GM12878 (cell line): ENCODE data around the gene SLC25A17. TPM values are rescaled to one million over a fixed set of nuclear protein-coding genes. Genes with fewer than 3 reads are reported as not detected.
"Not testable (repeated sequence)": the region's sequence is repeated elsewhere in the genome, so short reads cannot be mapped to it uniquely, and the experiment has no call there.

Source experiments
- ATAC-seq: fragments of 200-7000 bp; cut with Tn5 transposase; 3 replicates; pipeline ENCODE4 v1.9.1; 2020; ENCODE audit warnings: mild to moderate bottlenecking, moderate library complexity
- BruUV-seq: library from RNA; stranded (reverse); fragments of 400-500 nt; replicated peaks from 2 replicates; lab custom pipeline; 2021; lab: Mats Ljungman, UMichigan
- CTCF ChIA-PET: fragments of 300-600 bp; sonication (Branson Sonifier 250); formaldehyde crosslinking; extraction: SDS; loops from one replicate; lab custom pipeline; 2021; ENCODE audit warnings: inconsistent platforms; lab: Yijun Ruan, JAX
- POLR2A ChIA-PET: fragments of 350-600 bp; formaldehyde crosslinking; extraction: SDS; loops from one replicate; lab custom pipeline; 2021; ENCODE audit warnings: inconsistent platforms; lab: Charles Lee
- RAD21 ChIA-PET: fragments of 300-600 bp; sonication (Branson Sonifier 250); formaldehyde crosslinking; loops from one replicate; lab custom pipeline; 2023; ENCODE audit warnings: antibody characterized with exemption; ENCODE audit not compliant: unreplicated experiment; lab: Charles Lee
- SMC1A ChIA-PET: fragments of 300-600 bp; sonication (Branson Sonifier 250); formaldehyde crosslinking; loops from one replicate; lab custom pipeline; 2023; ENCODE audit not compliant: unreplicated experiment, uncharacterized antibody; lab: Charles Lee
- DNase-seq: peaks from one replicate; pipeline ENCODE4 v3.0.0-alpha.2; 2011; ENCODE audit warnings: low read depth, low spot score
- FAIRE-seq: peaks from 3 replicates; lab custom pipeline; 2011; peaks lifted over from hg19 to GRCh38; lab: Jason Lieb, UNC
- H2AFZ ChIP-seq: 2 replicates; pipeline ENCODE4 v1.6.0; 2011; ENCODE audit warnings: low read depth, low read length, control low read depth; ENCODE audit not compliant: control insufficient read depth
- H3K27ac ChIP-seq: 2 replicates; pipeline ENCODE4 v1.5.1; 2011; ENCODE audit warnings: control low read depth; ENCODE audit not compliant: control insufficient read depth, insufficient read depth
- H3K27me3 ChIP-seq, 2 experiments: replicated peaks in 1 of 2; 2 replicates each; pipeline versions ENCODE4 v1.6.0 to v1.6.1; 2011; ENCODE audit warnings: low read length in 1 of 2; ENCODE audit not compliant: control insufficient read depth in 2 of 2, insufficient read depth in 2 of 2
- H3K36me3 ChIP-seq, 2 experiments: 2 replicates each; pipeline ENCODE4 v1.5.1; 2011; ENCODE audit warnings: low read length in 1 of 2; ENCODE audit not compliant: control insufficient read depth in 2 of 2, insufficient read depth in 2 of 2
- H3K4me1 ChIP-seq: 2 replicates; pipeline ENCODE4 v1.6.1; 2011; ENCODE audit warnings: mild to moderate bottlenecking, low read length, moderate library complexity, mixed read lengths; ENCODE audit not compliant: control insufficient read depth, insufficient read depth
- H3K4me2 ChIP-seq: 2 replicates; pipeline ENCODE4 v1.6.0; 2011; ENCODE audit warnings: control low read depth; ENCODE audit not compliant: control insufficient read depth, insufficient read depth
- H3K4me3 ChIP-seq: fragments of 200-600 bp; sonication (generic); 2 replicates; pipeline ENCODE4 v1.5.1; 2016
- H3K79me2 ChIP-seq: 2 replicates; pipeline ENCODE4 v1.6.0; 2011; ENCODE audit warnings: low read length; ENCODE audit not compliant: control insufficient read depth, insufficient read depth
- H3K9ac ChIP-seq: 2 replicates; pipeline ENCODE4 v1.8.0; 2011; ENCODE audit warnings: low read length, control low read depth, mixed read lengths; ENCODE audit not compliant: control insufficient read depth, insufficient read depth
- H3K9me3 ChIP-seq: replicated peaks from 3 replicates; pipeline ENCODE4 v1.5.1; 2011; ENCODE audit warnings: mild to moderate bottlenecking, low read length; ENCODE audit not compliant: control insufficient read depth, insufficient read depth
- H4K20me1 ChIP-seq: 2 replicates; pipeline ENCODE4 v1.6.0; 2011; ENCODE audit not compliant: control insufficient read depth, insufficient read depth
- ATF2 ChIP-seq: IDR thresholded peaks from 2 replicates; pipeline ENCODE4 v1.6.1; 2012; ENCODE audit warnings: low read length, inconsistent platforms
- ATF3 ChIP-seq: IDR thresholded peaks from 2 replicates; pipeline ENCODE4 v1.6.1; 2011; ENCODE audit warnings: low read depth, mild to moderate bottlenecking, low read length, moderate library complexity, borderline replicate concordance; ENCODE audit errors: extremely low read depth
- ATF7 ChIP-seq: fragments of 450-650 bp; IDR thresholded peaks from 2 replicates; pipeline ENCODE4 v1.6.1; 2016; ENCODE audit warnings: low read depth, mild to moderate bottlenecking
- CHD1 ChIP-seq: IDR thresholded peaks from 2 replicates; pipeline ENCODE4 v1.6.1; 2012; ENCODE audit warnings: low read depth, low read length, improper control_type of control experiment
- CHD2 ChIP-seq: IDR thresholded peaks from 2 replicates; pipeline ENCODE4 v1.6.1; 2011; ENCODE audit warnings: low read depth, low read length, improper control_type of control experiment, borderline replicate concordance
- DPF2 ChIP-seq: fragments of 450-650 bp; IDR thresholded peaks from 2 replicates; pipeline ENCODE4 v1.6.1; 2017; ENCODE audit warnings: mild to moderate bottlenecking
- EED ChIP-seq: sonication (generic); IDR thresholded peaks from 2 replicates; pipeline ENCODE4 v1.6.1; 2016; ENCODE audit warnings: antibody characterized with exemption, low read depth
- ELK1 ChIP-seq: IDR thresholded peaks from 2 replicates; pipeline ENCODE4 v1.6.1; 2012; ENCODE audit warnings: low read depth, low read length, improper control_type of control experiment
- HDAC2 ChIP-seq: fragments of 200-600 bp; sonication (generic); IDR thresholded peaks from 2 replicates; pipeline ENCODE4 v1.6.1; 2017
- JUNB ChIP-seq: IDR thresholded peaks from 2 replicates; pipeline ENCODE4 v1.6.1; 2016; ENCODE audit warnings: antibody characterized with exemption, mild to moderate bottlenecking
- MYB ChIP-seq: fragments of 150-350 bp; IDR thresholded peaks from 2 replicates; pipeline ENCODE4 v1.6.1; 2014; ENCODE audit warnings: mild to moderate bottlenecking, low read depth, low read length, borderline replicate concordance
- NBN ChIP-seq: fragments of 450-650 bp; IDR thresholded peaks from 2 replicates; pipeline ENCODE4 v1.6.1; 2016
- NR2C2 ChIP-seq: IDR thresholded peaks from 2 replicates; pipeline ENCODE4 v1.6.1; 2011; ENCODE audit warnings: borderline replicate concordance, low read depth; ENCODE audit not compliant: control insufficient read depth, insufficient read length
- SMAD1 ChIP-seq: fragments of 450-650 bp; IDR thresholded peaks from 2 replicates; pipeline ENCODE4 v1.6.1; 2018; ENCODE audit warnings: mild to moderate bottlenecking, low read depth; ENCODE audit not compliant: partially characterized antibody
- SMAD5 ChIP-seq: IDR thresholded peaks from 2 replicates; pipeline ENCODE4 v1.6.1; 2016; ENCODE audit warnings: antibody characterized with exemption, low read depth
- SMC3 ChIP-seq: IDR thresholded peaks from 2 replicates; pipeline ENCODE4 v1.6.1; 2011; ENCODE audit warnings: low read length, improper control_type of control experiment, borderline replicate concordance
- SRF ChIP-seq, 2 experiments: IDR thresholded peaks; 2 replicates each; pipeline ENCODE4 v1.6.1; 2011; ENCODE audit warnings: low read depth in 2 of 2, low read length in 2 of 2, mild to moderate bottlenecking in 1 of 2, moderate library complexity in 1 of 2
- TAF1 ChIP-seq: IDR thresholded peaks from 2 replicates; pipeline ENCODE4 v1.6.1; 2011; ENCODE audit warnings: mild to moderate bottlenecking, low read depth, low read length, borderline replicate concordance
- TCF7 ChIP-seq: IDR thresholded peaks from 2 replicates; pipeline ENCODE4 v1.6.1; 2014; ENCODE audit warnings: antibody characterized with exemption, borderline replicate concordance
- WGBS: methylation state at CpG from one replicate; pipeline ENCODE4 v1.1.6; 2016; ENCODE audit warnings: low lambda C conversion rate; ENCODE audit not compliant: insufficient replicate concordance, insufficient coverage; ENCODE audit errors: missing lambda C conversion rate; 5-methylcytosine and 5-hydroxymethylcytosine counted together
- in situ Hi-C: fragments of 300-500 bp; cut with MboI; formaldehyde crosslinking; loops from 9 replicates; pipeline ENCODE4 v1.14.3; 2018; ENCODE audit warnings: mixed read lengths
- intact Hi-C: fragments of 100-400 bp; cut with micrococcal nuclease; formaldehyde crosslinking; loops from one replicate; pipeline ENCODE4 v1.14.2; 2022; ENCODE audit not compliant: unreplicated experiment
- polyA plus RNA-seq, 11 experiments: library from polyadenylated mRNA; depleted of rRNA in 4 of 11; unstranded in 6 of 11; stranded (reverse) in 5 of 11; fragments of >200 nt; fragmentation: Nextera tagmentation in 4 of 11; fragmentation: Illumina TruSeq in 1 of 11; extraction: Ambion mirVana in 4 of 11; extraction: Trizol in 1 of 11; gene quantifications; 1 replicate in 1 of 11; 2 replicates in 10 of 11; pipeline versions ENCODE4 v1.2.1 to v1.2.3, GENCODE V29; 2011 to 2016; ENCODE audit warnings: inconsistent platforms in 2 of 11, missing spikeins in 2 of 11, low read depth in 1 of 11
- total RNA-seq, 4 experiments: library from RNA; depleted of rRNA in 3 of 4; stranded (reverse); fragments of >200 nt in 3 of 4; fragmentation: Illumina TruSeq in 1 of 4; extraction: Trizol in 1 of 4; gene quantifications; 2 replicates each; pipeline versions ENCODE4 v1.2.1 to v1.2.3, GENCODE V29; 2013 to 2021

Gene SLC25A17
- total and polyA plus RNA-seq, 10 of the 15 experiments (the other 5 are each of a cell fraction or from before 2014, with no cell fraction given), result 37.5 to 113 (median 62.3) TPM

DNA sequence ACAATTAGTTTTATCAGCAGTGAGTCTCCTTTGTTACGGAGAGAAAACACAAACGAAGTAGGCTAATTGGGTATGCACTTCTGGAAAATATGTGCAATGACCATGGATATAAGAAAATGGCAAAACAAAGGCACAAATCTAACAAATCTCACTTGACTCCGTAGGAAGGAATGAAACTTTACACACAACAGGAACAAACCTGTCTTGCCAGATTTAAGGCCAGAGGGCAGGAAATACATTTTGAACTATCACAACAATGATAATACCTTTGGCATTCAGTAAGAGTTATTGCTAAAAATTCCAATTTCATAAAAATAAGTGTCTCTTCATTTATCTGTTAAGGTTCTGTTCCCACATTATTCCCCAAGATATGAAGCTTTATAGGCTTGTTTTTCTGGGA is 36.6 kb downstream of the SLC25A17 start:
- 84% methylated on average over 3 of the region's 3 CpGs for WGBS
- RAD21 ChIA-PET, result no interaction called here
- Histone ChIP-seq H3K9me3 (no peaks in the 10 kb centered on the region), H3K36me3 (peaks cover 2 to 9% of the 10 kb centered on the region in 2 experiments), H2AFZ (no peak overlapping the region), H3K4me2 (no peak overlapping the region), H3K9ac (no peak overlapping the region)
- ATAC-seq (no peak), DNase-seq (no peak)
- no peak for TF ChIP-seq EED
- no peak for TF ChIP-seq JUNB
- no peak for TF ChIP-seq NR2C2
- no peak for TF ChIP-seq HDAC2
- TF ChIP-seq DPF2, result no peak
- TF ChIP-seq SMAD1, result no peak
- no peak for TF ChIP-seq MYB
- TF ChIP-seq TAF1, result no peak
- no peak for TF ChIP-seq CHD1
- TF ChIP-seq ELK1, result no peak
- no peak for TF ChIP-seq ATF3
- TF ChIP-seq ATF2, result no peak
- no peak for TF ChIP-seq SMC3
- no peak for TF ChIP-seq CHD2
- no peak for TF ChIP-seq TCF7
- no peak for TF ChIP-seq NBN
- no peak for TF ChIP-seq ATF7
- no peak for TF ChIP-seq SRF (IDR thresholded peaks at IDR 0.05; ENCODE audit: low read depth in 2 of 2, low read length in 2 of 2)
- no peak for TF ChIP-seq SMAD5
- TF ChIP-seq, all 136 proteins: peak for 0
- Histone ChIP-seq H4K20me1 (no peaks in the 10 kb centered on the region), H3K4me1 (no peaks in the 10 kb centered on the region), H3K27ac (no peak overlapping the region), H3K79me2 (no peaks in the 10 kb centered on the region), H3K27me3 (no peaks in the 10 kb centered on the region), H3K4me3 (no peak overlapping the region)
- in situ Hi-C loops, result no loop called here
- FAIRE-seq, result no peak
- no TSS peak for BruUV-seq
- POLR2A ChIA-PET, result interaction anchor here (0.6 kb wide), 1 partner anchor 161 kb away, joined by 3 read pairs; no protein-coding TSS in a partner anchor
- SMC1A ChIA-PET, result no interaction called here
- intact Hi-C loops, result no loop called here
- CTCF ChIA-PET, result no interaction called here

DNA sequence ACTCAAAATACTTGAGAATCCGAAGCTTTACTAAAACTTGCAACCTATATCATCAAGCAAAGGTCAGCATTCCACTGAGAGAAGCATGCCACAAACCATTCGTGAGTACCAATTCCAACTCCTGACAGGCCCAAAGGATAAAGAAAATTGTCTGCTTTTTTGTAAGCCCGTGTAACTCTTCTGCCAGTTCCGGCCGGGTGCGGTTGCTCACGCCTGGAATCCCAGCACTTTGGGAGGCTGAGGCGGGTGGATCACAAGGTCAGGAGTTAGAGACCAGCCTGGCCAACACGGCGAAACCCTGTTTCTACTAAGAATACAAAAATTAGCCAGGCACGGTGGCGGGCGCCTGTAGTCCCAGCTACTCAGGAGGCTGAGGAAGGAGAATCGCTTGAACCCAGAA is 37.4 kb downstream of the SLC25A17 start:
- in situ Hi-C loops, H3K27ac ChIP-seq, H3K27me3 ChIP-seq, H3K79me2 ChIP-seq, H4K20me1 ChIP-seq, FAIRE-seq, RAD21 ChIA-PET, H3K9me3 ChIP-seq, H3K4me1 ChIP-seq, SMC1A ChIA-PET, DNase-seq, ATAC-seq, H3K4me2 ChIP-seq, H3K4me3 ChIP-seq, H3K9ac ChIP-seq, H2AFZ ChIP-seq, intact Hi-C loops, BruUV-seq: not testable (repeated sequence)
- ChIA-PET POLR2A (interaction anchor here (0.6 kb wide), 1 partner anchor 53 kb away, joined by 4 read pairs; no protein-coding TSS in a partner anchor), CTCF (interaction anchor here (0.6 kb wide), 1 partner anchor 23 kb away, joined by 3 read pairs; no protein-coding TSS in a partner anchor)
- peaks cover 2 to 14% of the 10 kb centered on the region in 2 experiments for H3K36me3 ChIP-seq
- WGBS, result 99% methylated on average over 14 of the region's 14 CpGs
